ENCODE data around the gene GRM5. TPM values are rescaled to one million over a fixed set of nuclear protein-coding genes. Genes with fewer than 3 reads are reported as not detected.

Gene GRM5
- total and polyA plus RNA-seq, 2 donors (not counting 1 experiment from before 2014, with no cell fraction given) = not detected

- whole genome bisulfite sequencing (ENCODE audit: insufficient coverage) = no CpG with 5 or more reads among the region's 1 CpG
- DNase-seq (no peak), ATAC-seq (ENCODE audit: low read depth) (no peak)
- Histone ChIP-seq H3K4me1 (ENCODE audit: control insufficient read depth in 2 of 2, insufficient read depth in 2 of 2, low read length in 2 of 2) (no peaks in the 10 kb centered on the region), H3K9ac (ENCODE audit: low read length) (no peak overlapping the region), H3K79me2 (ENCODE audit: control insufficient read depth, insufficient read depth, low read length) (no peaks in the 10 kb centered on the region), H4K20me1 (ENCODE audit: control insufficient read depth, insufficient read depth, low read length, poor library complexity, severe bottlenecking) (no peaks in the 10 kb centered on the region), H3K9me3 (ENCODE audit: control extremely low read depth in 1 of 3, control insufficient read depth in 2 of 3, insufficient read depth in 1 of 3, low read length in 2 of 3) (no peaks in the 10 kb centered on the region), H3K27ac (ENCODE audit: low read length in 2 of 2) (no peak overlapping the region), H3K4me3 (ENCODE audit: control extremely low read depth in 1 of 5, extremely low read depth in 1 of 5, insufficient read depth in 1 of 5, low read depth in 2 of 5, low read length in 4 of 5) (no peak overlapping the region), H3K4me2 (replicated peaks; ENCODE audit: low read depth, low read length, poor library complexity, severe bottlenecking) (no peak overlapping the region), H2AFZ (ENCODE audit: insufficient read depth, low read depth, low read length, poor library complexity, severe bottlenecking) (no peak overlapping the region), H3K36me3 (replicated peaks in 1 of 2; ENCODE audit: control extremely low read depth in 1 of 2, control insufficient read depth in 1 of 2, extremely low read depth in 1 of 2, insufficient read depth in 2 of 2, low read length in 1 of 2) (no peaks in the 10 kb centered on the region), H3K27me3 (replicated peaks in 1 of 4; ENCODE audit: control extremely low read depth in 1 of 4, control insufficient read depth in 3 of 4, insufficient read depth in 4 of 4, low read length in 3 of 4) (no peaks in the 10 kb centered on the region)
- no peak overlapping the region for H3K27ac Mint-ChIP-seq
- POLR2A ChIA-PET = no interaction called here
- CTCF ChIA-PET = no interaction called here
- H3K9me3 Mint-ChIP-seq (ENCODE audit: insufficient read depth) = no peaks in the 10 kb centered on the region
- intact Hi-C loops (cut with micrococcal nuclease) = no loop called here
- no peak for TF ChIP-seq CTCF (IDR thresholded peaks at IDR 0.05)
- TF ChIP-seq EZH2 (IDR thresholded peaks at IDR 0.05; ENCODE audit: borderline replicate concordance, insufficient read depth, low read depth, low read length, poor library complexity, severe bottlenecking) = no peak
- no peak overlapping the region for H3K4me3 Mint-ChIP-seq
- no peaks in the 10 kb centered on the region for H3K27me3 Mint-ChIP-seq
- H3K4me1 Mint-ChIP-seq = no peaks in the 10 kb centered on the region
Measured at GRCh38 chr11:88806410-88806809, 259.4 kb downstream of the GRM5 start.

DNA sequence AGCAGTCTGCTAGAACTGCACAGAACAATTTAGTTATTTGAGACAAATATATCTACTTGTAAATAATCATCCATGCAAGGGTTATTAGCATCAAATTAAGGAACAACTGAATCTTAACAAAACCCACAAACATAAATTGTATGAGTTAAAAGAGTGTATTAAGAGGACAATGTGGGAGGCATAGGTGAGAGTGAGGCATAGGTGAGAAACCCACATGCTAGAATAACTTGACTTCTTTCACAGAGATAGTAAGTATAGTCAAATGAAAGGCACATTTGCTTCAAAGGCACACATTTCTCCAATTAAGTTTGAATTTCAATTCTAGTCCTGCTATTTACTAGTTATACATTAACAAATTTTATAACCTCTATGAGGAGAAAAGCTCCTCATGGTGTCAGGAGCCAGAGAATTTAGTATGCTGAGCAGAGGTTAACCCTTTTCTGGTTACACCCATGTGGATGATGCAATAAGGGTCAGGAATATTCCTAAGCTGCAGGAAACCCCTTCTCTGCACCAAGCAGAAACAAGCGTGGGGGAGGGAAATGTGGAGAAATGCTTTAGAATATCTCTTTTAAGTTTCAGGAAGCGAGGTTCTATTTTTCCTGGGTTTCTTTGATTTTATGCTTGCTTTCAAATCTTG is 264.2 kb downstream of the GRM5 start:
- no peaks in the 10 kb centered on the region for H3K27me3 Mint-ChIP-seq
- POLR2A ChIA-PET = no interaction called here
- Histone ChIP-seq H3K4me2 (replicated peaks; ENCODE audit: low read depth, low read length, poor library complexity, severe bottlenecking) (no peak overlapping the region), H3K4me3 (ENCODE audit: control extremely low read depth in 1 of 5, extremely low read depth in 1 of 5, insufficient read depth in 1 of 5, low read depth in 2 of 5, low read length in 4 of 5) (no peak overlapping the region), H3K79me2 (ENCODE audit: control insufficient read depth, insufficient read depth, low read length) (no peaks in the 10 kb centered on the region), H3K4me1 (ENCODE audit: control insufficient read depth in 2 of 2, insufficient read depth in 2 of 2, low read length in 2 of 2) (no peaks in the 10 kb centered on the region), H4K20me1 (ENCODE audit: control insufficient read depth, insufficient read depth, low read length, poor library complexity, severe bottlenecking) (no peaks in the 10 kb centered on the region), H3K27ac (ENCODE audit: low read length in 2 of 2) (no peak overlapping the region), H3K9ac (ENCODE audit: low read length) (no peak overlapping the region), H2AFZ (ENCODE audit: insufficient read depth, low read depth, low read length, poor library complexity, severe bottlenecking) (no peak overlapping the region), H3K36me3 (replicated peaks in 1 of 2; ENCODE audit: control extremely low read depth in 1 of 2, control insufficient read depth in 1 of 2, extremely low read depth in 1 of 2, insufficient read depth in 2 of 2, low read length in 1 of 2) (no peaks in the 10 kb centered on the region), H3K27me3 (replicated peaks in 1 of 4; ENCODE audit: control extremely low read depth in 1 of 4, control insufficient read depth in 3 of 4, insufficient read depth in 4 of 4, low read length in 3 of 4) (no peaks in the 10 kb centered on the region), H3K9me3 (ENCODE audit: control extremely low read depth in 1 of 3, control insufficient read depth in 2 of 3, insufficient read depth in 1 of 3, low read length in 2 of 3) (no peaks in the 10 kb centered on the region)
- TF ChIP-seq CTCF (IDR thresholded peaks at IDR 0.05) (no peak), EZH2 (IDR thresholded peaks at IDR 0.05; ENCODE audit: borderline replicate concordance, insufficient read depth, low read depth, low read length, poor library complexity, severe bottlenecking) (no peak)
- intact Hi-C loops (cut with micrococcal nuclease) = no loop called here
- no peak overlapping the region for H3K4me3 Mint-ChIP-seq
- DNase-seq (no peak), ATAC-seq (ENCODE audit: low read depth) (no peak)
- no peak overlapping the region for H3K27ac Mint-ChIP-seq
- CTCF ChIA-PET = no interaction called here
- no peaks in the 10 kb centered on the region for H3K4me1 Mint-ChIP-seq
- WGBS (ENCODE audit: insufficient coverage) = no CpG with 5 or more reads among the region's 2 CpGs
- H3K9me3 Mint-ChIP-seq (ENCODE audit: insufficient read depth) = no peaks in the 10 kb centered on the region
